ENCODE measurements around the gene MEN1.

The MEN1 gene

GRCh38 chr11:64763526-64764039 lies 46.8 kb downstream of the MEN1 start:
- Histone ChIP-seq H3K79me2 (ENCODE audit: insufficient read depth, low read length) (no peaks in the 10 kb centered on the region), H3K9ac (ENCODE audit: low read length) (no peak overlapping the region; the same call in 1 of the 2 replicates), H3K9me3 (ENCODE audit: low read length) (no peaks in the 10 kb centered on the region), H3K4me1 (ENCODE audit: insufficient read depth, low read length, severe bottlenecking) (peaks cover 29% of the 10 kb centered on the region), H3K4me3 (ENCODE audit: low read depth, low read length, poor library complexity, severe bottlenecking) (no peak overlapping the region), H4K20me1 (ENCODE audit: insufficient read depth, low read length) (no peaks in the 10 kb centered on the region), H3K27ac (ENCODE audit: low read depth, low read length, poor library complexity, severe bottlenecking) (peak overlapping the region; percentile 61), H3K9me2 (ENCODE audit: low read depth, low read length) (no peaks in the 10 kb centered on the region), H3K27me3 (ENCODE audit: insufficient read depth, low read length) (no peaks in the 10 kb centered on the region), H3F3A (ENCODE audit: insufficient read depth, low read length) (0 out of 2 replicates have a peak, but pooled peaks cover 6% of the 10 kb centered on the region), H3K4me2 (ENCODE audit: low read length) (no peak overlapping the region), H2AFZ (ENCODE audit: low read length) (no peak overlapping the region), H3K36me3 (ENCODE audit: insufficient read depth, low read length) (peaks cover 63% of the 10 kb centered on the region)
- no peak for TF ChIP-seq EZH2 (IDR thresholded peaks at IDR 0.05; ENCODE audit: borderline replicate concordance, low read length)
- TF ChIP-seq CTCF (IDR thresholded peaks at IDR 0.05; ENCODE audit: low read length): no peak

GRCh38 chr11:64762674-64763525 lies 47.5 kb downstream of the MEN1 start:
- no peaks in the 10 kb centered on the region for H3K9me2 ChIP-seq (ENCODE audit: low read depth, low read length)

GRCh38 chr11:64762277-64762673 lies 48.1 kb downstream of the MEN1 start:
- no peaks in the 10 kb centered on the region for H3K79me2 ChIP-seq (ENCODE audit: insufficient read depth, low read length)
- TF ChIP-seq CTCF (IDR thresholded peaks at IDR 0.05; ENCODE audit: low read length) (no peak), EZH2 (IDR thresholded peaks at IDR 0.05; ENCODE audit: borderline replicate concordance, low read length) (no peak)
- H3K27me3 ChIP-seq (ENCODE audit: insufficient read depth, low read length): no peaks in the 10 kb centered on the region; the same call in 1 of the 2 replicates
- 0 out of 2 replicates have a peak, but pooled peaks cover 6% of the 10 kb centered on the region for H3F3A ChIP-seq (ENCODE audit: insufficient read depth, low read length)
- no peak overlapping the region for H3K4me2 ChIP-seq (ENCODE audit: low read length)
- H3K36me3 ChIP-seq (ENCODE audit: insufficient read depth, low read length): peaks cover 50% of the 10 kb centered on the region
- H3K27ac ChIP-seq (ENCODE audit: low read depth, low read length, poor library complexity, severe bottlenecking): peak overlapping the region; percentile 61
- no peak overlapping the region for H3K9ac ChIP-seq (ENCODE audit: low read length)
- peaks cover 29% of the 10 kb centered on the region for H3K4me1 ChIP-seq (ENCODE audit: insufficient read depth, low read length, severe bottlenecking)
- H3K9me3 ChIP-seq (ENCODE audit: low read length): no peaks in the 10 kb centered on the region
- no peak overlapping the region for H2AFZ ChIP-seq (ENCODE audit: low read length)
- H3K4me3 ChIP-seq (ENCODE audit: low read depth, low read length, poor library complexity, severe bottlenecking): no peak overlapping the region
- no peaks in the 10 kb centered on the region for H4K20me1 ChIP-seq (ENCODE audit: insufficient read depth, low read length)
- H3K9me2 ChIP-seq (ENCODE audit: low read depth, low read length): no peaks in the 10 kb centered on the region

More at GRCh38 chr11:64762674-64763525, 47.5 kb downstream of the MEN1 start:
- peak overlapping the region; percentile 61 for H3K27ac ChIP-seq (ENCODE audit: low read depth, low read length, poor library complexity, severe bottlenecking)
- H3K4me3 ChIP-seq (ENCODE audit: low read depth, low read length, poor library complexity, severe bottlenecking): no peak overlapping the region
- no peaks in the 10 kb centered on the region for H3K79me2 ChIP-seq (ENCODE audit: insufficient read depth, low read length)
- H2AFZ ChIP-seq (ENCODE audit: low read length): no peak overlapping the region
- no peak overlapping the region for H3K4me2 ChIP-seq (ENCODE audit: low read length)
- TF ChIP-seq CTCF (IDR thresholded peaks at IDR 0.05; ENCODE audit: low read length) (no peak), EZH2 (IDR thresholded peaks at IDR 0.05; ENCODE audit: borderline replicate concordance, low read length) (no peak)
- H3K9ac ChIP-seq (ENCODE audit: low read length): no peak overlapping the region; the same call in 1 of the 2 replicates
- no peaks in the 10 kb centered on the region for H3K27me3 ChIP-seq (ENCODE audit: insufficient read depth, low read length)
- H3K36me3 ChIP-seq (ENCODE audit: insufficient read depth, low read length): peaks cover 56% of the 10 kb centered on the region
- 0 out of 2 replicates have a peak, but pooled peaks cover 6% of the 10 kb centered on the region for H3F3A ChIP-seq (ENCODE audit: insufficient read depth, low read length)
- H4K20me1 ChIP-seq (ENCODE audit: insufficient read depth, low read length): no peaks in the 10 kb centered on the region
- peaks cover 29% of the 10 kb centered on the region for H3K4me1 ChIP-seq (ENCODE audit: insufficient read depth, low read length, severe bottlenecking)
- no peaks in the 10 kb centered on the region for H3K9me3 ChIP-seq (ENCODE audit: low read length)

Data from OCI-LY1 (cell line).